Lung (tissue), 12 donors: ENCODE results near the gene RPP25L. TPM values are rescaled to one million over a fixed set of nuclear protein-coding genes. Genes with fewer than 3 reads are reported as not detected.
A peak's percentile ranks its signal among the peaks of the same experiment; 100 is the strongest.

ENCODE experiments used
- ATAC-seq: fragments of 200-7000 bp; cut with Tn5 transposase; one replicate; pipeline ENCODE4 v1.9.1; 2020; ENCODE audit warnings: moderate number of reproducible peaks; ENCODE audit not compliant: insufficient read depth, low FRiP score
- DNase-seq, 3 donors: peaks; one replicate each; pipeline ENCODE4 v3.0.0-alpha.2; 2013 to 2017
- H3K27ac ChIP-seq, 2 donors: one replicate each; pipeline ENCODE4 v1.5.1; 2013; ENCODE audit warnings: mild to moderate bottlenecking in 2 of 2, moderate library complexity in 2 of 2, control low read depth in 1 of 2, inconsistent platforms in 1 of 2, low read depth in 1 of 2, low read length in 1 of 2
- H3K27me3 ChIP-seq, 3 donors: one replicate each; pipeline ENCODE4 v1.5.1; 2013; ENCODE audit warnings: low read length in 2 of 3; ENCODE audit not compliant: control insufficient read depth in 3 of 3, insufficient read depth in 3 of 3
- H3K36me3 ChIP-seq, 4 donors: one replicate each; pipeline ENCODE4 v1.5.1; 2013; ENCODE audit warnings: low read length in 4 of 4, mild to moderate bottlenecking in 1 of 4, moderate library complexity in 1 of 4; ENCODE audit not compliant: control insufficient read depth in 4 of 4, insufficient read depth in 4 of 4
- H3K4me1 ChIP-seq, 5 donors: one replicate each; pipeline ENCODE4 v1.5.1; 2013; ENCODE audit warnings: low read length in 5 of 5, mild to moderate bottlenecking in 2 of 5, moderate library complexity in 1 of 5; ENCODE audit not compliant: control insufficient read depth in 5 of 5, insufficient read depth in 5 of 5
- H3K4me3 ChIP-seq: one replicate; pipeline ENCODE4 v1.5.1; 2013; ENCODE audit warnings: mild to moderate bottlenecking, control low read depth, moderate library complexity
- H3K9ac ChIP-seq, 2 donors: one replicate each; pipeline ENCODE4 v1.5.1; 2013; ENCODE audit warnings: low read length in 2 of 2, control low read depth in 1 of 2; ENCODE audit not compliant: insufficient read depth in 1 of 2
- H3K9me3 ChIP-seq, 4 donors: one replicate each; pipeline ENCODE4 v1.5.1; 2013; ENCODE audit warnings: low read length in 3 of 4, mild to moderate bottlenecking in 1 of 4, moderate library complexity in 1 of 4; ENCODE audit not compliant: control insufficient read depth in 4 of 4, insufficient read depth in 3 of 4
- CTCF ChIP-seq: IDR thresholded peaks from 2 replicates; pipeline ENCODE4 v1.5.1; 2012; ENCODE audit warnings: mild to moderate bottlenecking; ENCODE audit errors: control extremely low read depth, extremely low read depth
- WGBS, 2 donors: extraction: QIAGEN DNeasy Blood & Tissue Kit; methylation state at CpG; one replicate each; pipeline ENCODE4 v1.1.7; 2013; 5-methylcytosine and 5-hydroxymethylcytosine counted together
- polyA plus RNA-seq, 2 donors: library from polyadenylated mRNA; stranded (reverse); fragments of 200-250 nt; gene quantifications; one replicate each; pipeline ENCODE4 v1.2.1, GENCODE V29; 2013
- total RNA-seq, 2 donors: library from RNA; depleted of rRNA in 1 of 2; stranded (reverse); fragments of >200 nt in 1 of 2; gene quantifications; one replicate each; pipeline ENCODE4 v1.2.1, GENCODE V29; 2014 to 2021
- donor health status: control.
- donor health status: control.
- donor health status: Bipolar disorder and iron deficiency.
- donor health status: healthy.
- donor health status: DM: yes; HTN: yes; CAD: no.

Gene RPP25L
- total and polyA plus RNA-seq, 4 donors, result 17.0 to 32.6 (median 25.7) TPM

DNA sequence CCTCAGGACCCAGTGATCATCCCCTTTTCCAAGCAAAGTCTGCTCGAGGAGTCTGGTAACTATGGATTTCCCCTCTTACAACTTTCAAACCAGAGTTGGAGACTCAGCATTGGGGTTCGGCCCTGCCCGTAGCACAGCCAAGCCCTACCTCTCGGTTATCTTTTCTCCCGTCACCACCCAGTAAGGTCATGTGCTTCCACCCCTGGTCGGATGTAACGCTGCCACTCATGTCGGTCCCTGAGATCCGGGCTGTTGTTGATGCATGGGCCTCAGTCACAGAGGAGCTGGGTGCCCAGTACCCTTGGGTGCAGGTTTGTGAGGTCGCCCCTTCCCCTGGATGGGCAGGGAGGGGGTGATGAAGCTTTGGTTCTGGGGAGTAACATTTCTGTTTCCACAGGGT lies 35.8 kb upstream of the RPP25L start:
- Histone ChIP-seq H3K27ac (peak overlapping the region; percentile 81 to 83), H3K9ac (peak overlapping the region; percentile 50 to 74), H3K36me3 (peaks cover 0 to 19% (median 16%) of the 10 kb centered on the region in 4 donors), H3K4me1 (peaks cover 0 to 41% (median 17%) of the 10 kb centered on the region in 5 donors), H3K4me3 (peak overlapping the region; percentile 70), H3K9me3 (no peaks in the 10 kb centered on the region), H3K27me3 (no peaks in the 10 kb centered on the region)
- WGBS, 2 donors, result 59 to 73% methylated on average over 10 of the region's 10 CpGs
- TF ChIP-seq CTCF, result no peak
- DNase-seq, result no peak
- ATAC-seq, result no peak

DNA sequence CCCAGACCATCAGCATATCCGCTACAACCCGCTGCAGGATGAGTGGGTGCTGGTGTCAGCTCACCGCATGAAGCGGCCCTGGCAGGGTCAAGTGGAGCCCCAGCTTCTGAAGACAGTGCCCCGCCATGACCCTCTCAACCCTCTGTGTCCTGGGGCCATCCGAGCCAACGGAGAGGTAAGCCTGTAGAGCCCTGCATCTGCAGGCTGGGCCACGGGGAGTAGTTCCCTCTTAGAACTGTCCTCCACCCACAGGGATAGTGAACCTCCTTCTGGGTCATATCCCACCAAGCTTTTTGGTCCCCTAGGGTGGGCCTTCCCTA lies 35.1 kb upstream of the RPP25L start:
- Histone ChIP-seq H3K9ac (peak overlapping the region; percentile 50 to 74), H3K27ac (peak overlapping the region; percentile 81 to 83), H3K4me1 (peaks cover 0 to 35% (median 12%) of the 10 kb centered on the region in 5 donors), H3K9me3 (no peaks in the 10 kb centered on the region), H3K27me3 (no peaks in the 10 kb centered on the region), H3K4me3 (peak overlapping the region; percentile 70), H3K36me3 (peaks cover 0 to 19% (median 16%) of the 10 kb centered on the region in 4 donors)
- ATAC-seq (no peak), DNase-seq (no peak)
- 0 to 2% methylated on average over 8 of the region's 8 CpGs for WGBS, 2 donors
- no peak for TF ChIP-seq CTCF

DNA sequence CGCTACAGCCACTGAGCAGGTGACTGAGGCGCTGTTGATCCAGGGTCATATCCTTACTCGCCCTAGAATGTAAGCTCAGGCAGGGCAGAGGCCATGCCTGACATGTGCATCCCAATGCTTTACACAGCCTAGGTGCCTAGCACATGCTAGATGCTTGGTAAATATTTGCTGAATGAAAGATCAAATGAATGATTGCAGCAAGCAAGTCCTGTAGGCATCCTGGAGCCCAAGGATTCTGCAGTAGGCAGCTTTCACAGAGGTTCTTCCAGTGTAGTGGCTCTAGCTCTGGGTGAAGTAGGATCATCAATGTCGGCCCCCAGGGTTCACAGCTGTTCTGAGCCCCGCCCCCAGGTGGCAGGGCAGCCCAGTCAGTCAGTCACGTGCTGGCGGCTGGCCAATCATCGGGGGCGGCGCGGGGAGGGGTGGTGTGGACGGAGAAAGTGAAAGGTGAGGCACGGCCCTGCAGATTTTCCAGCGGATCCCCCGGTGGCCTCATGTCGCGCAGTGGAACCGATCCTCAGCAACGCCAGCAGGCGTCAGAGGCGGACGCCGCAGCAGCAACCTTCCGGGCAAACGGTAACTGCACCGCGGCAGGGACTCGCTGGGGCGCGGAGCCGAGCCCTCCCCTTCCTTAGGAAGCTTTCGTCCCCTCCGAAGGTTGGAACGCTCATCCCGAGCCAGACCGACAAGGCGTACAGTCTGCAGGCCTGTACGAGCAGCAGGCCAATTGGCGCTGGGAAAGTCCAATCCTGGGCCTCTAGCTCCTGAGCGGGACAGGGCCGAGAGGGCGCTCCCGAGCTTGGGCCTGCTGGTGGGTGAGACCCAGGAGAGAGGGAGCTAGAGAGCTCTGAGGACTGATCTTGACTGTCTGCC lies 34.5 kb upstream of the RPP25L start, which contains the start of gene GALT:
Gene GALT, plus strand, starts transcription at position 465 of the 873 bp plus-strand sequence. Its CDS starts 30 bp downstream, at position 495.
- 5 to 7% methylated on average over 38 to 43 of the region's 43 CpGs for WGBS, 2 donors

More for the DNA sequence above, 34.5 kb upstream of the RPP25L start, which contains the start of gene GALT:
- H3K9me3 ChIP-seq, result no peaks in the 10 kb centered on the region
- ATAC-seq (peak; percentile 94), DNase-seq (peak; percentile 92 to 94 (median 93))
- H3K36me3 ChIP-seq, result peaks cover 0 to 19% (median 16%) of the 10 kb centered on the region in 4 donors
- H3K27me3 ChIP-seq, result no peaks in the 10 kb centered on the region
- H3K27ac ChIP-seq, result peak within 1 kb of the TSS; percentile 81 to 83
- TF ChIP-seq CTCF, result peak; percentile 22
- H3K9ac ChIP-seq, result peak within 1 kb of the TSS; percentile 50 to 74
- H3K4me3 ChIP-seq, result peak within 1 kb of the TSS; percentile 70
- peaks cover 0 to 29% (median 10%) of the 10 kb centered on the region in 5 donors for H3K4me1 ChIP-seq
